B cell (primary cell): ENCODE data around the gene CCDC187. TPM values are rescaled to one million over a fixed set of nuclear protein-coding genes. Genes with fewer than 3 reads are reported as not detected.

ENCODE experiments used
- ATAC-seq: fragments of 200-7000 bp; cut with Tn5 transposase; one replicate; pipeline ENCODE4 v1.10.0; 2021; ENCODE audit warnings: low read depth, mild to moderate bottlenecking, moderate number of reproducible peaks, moderate library complexity
- CTCF ChIA-PET: fragments of 350-600 bp; sonication (Branson Sonifier 250); formaldehyde crosslinking; loops from one replicate; lab custom pipeline; 2021; ENCODE audit warnings: antibody characterized with exemption, inconsistent platforms; lab: Charles Lee
- POLR2A ChIA-PET: fragments of 350-600 bp; sonication (Branson Sonifier 250); formaldehyde crosslinking; loops from one replicate; lab custom pipeline; 2021; ENCODE audit warnings: antibody characterized with exemption; lab: Charles Lee
- DNase-seq: peaks from one replicate; pipeline ENCODE4 v3.0.0; 2013
- H2AFZ ChIP-seq: 2 replicates; pipeline ENCODE4 v1.6.1; 2012; ENCODE audit warnings: mild to moderate bottlenecking, low read depth, low read length; ENCODE audit not compliant: insufficient read depth, poor library complexity, severe bottlenecking
- H3K27ac ChIP-seq, 2 donors: 1 replicate in 1 of 2; 2 replicates in 1 of 2; pipeline ENCODE4 v1.5.1; 2012 to 2013; ENCODE audit warnings: low read length in 2 of 2, mild to moderate bottlenecking in 2 of 2, moderate library complexity in 1 of 2
- H3K27me3 ChIP-seq, 4 experiments: fragments of 200-600 bp in 1 of 4; sonication (generic) in 1 of 4; replicated peaks in 1 of 4; 1 replicate in 2 of 4; 2 replicates in 2 of 4; pipeline versions ENCODE4 v1.6.1 to v1.7.0; 2013 to 2016; ENCODE audit warnings: low read length in 3 of 4, mild to moderate bottlenecking in 2 of 4, mixed read lengths in 1 of 4, moderate library complexity in 1 of 4; ENCODE audit not compliant: insufficient read depth in 4 of 4, control insufficient read depth in 3 of 4; ENCODE audit errors: control extremely low read depth in 1 of 4
- H3K36me3 ChIP-seq, 2 experiments: replicated peaks in 1 of 2; 1 replicate in 1 of 2; 2 replicates in 1 of 2; pipeline versions ENCODE4 v1.6.1 to v1.7.1; 2013; ENCODE audit warnings: low read length in 1 of 2; ENCODE audit not compliant: insufficient read depth in 2 of 2, control insufficient read depth in 1 of 2; ENCODE audit errors: control extremely low read depth in 1 of 2, extremely low read depth in 1 of 2
- H3K4me1 ChIP-seq, 2 donors: fragments of 200-600 bp in 1 of 2; sonication (generic) in 1 of 2; 1 replicate in 1 of 2; 2 replicates in 1 of 2; pipeline versions ENCODE4 v1.5.1 to v1.6.1; 2013 to 2017; ENCODE audit warnings: low read length in 2 of 2; ENCODE audit not compliant: control insufficient read depth in 2 of 2, insufficient read depth in 2 of 2
- H3K4me2 ChIP-seq: replicated peaks from 2 replicates; pipeline ENCODE3; 2012; ENCODE audit warnings: mild to moderate bottlenecking, low read depth, low read length; ENCODE audit not compliant: poor library complexity, severe bottlenecking
- H3K4me3 ChIP-seq, 5 experiments: fragments of 200-600 bp in 1 of 5; sonication (generic) in 1 of 5; 1 replicate in 3 of 5; 2 replicates in 2 of 5; pipeline versions ENCODE4 v1.5.1 to v1.7.0; 2011 to 2016; ENCODE audit warnings: low read length in 4 of 5, mild to moderate bottlenecking in 4 of 5, low read depth in 2 of 5, control low read depth in 1 of 5, moderate library complexity in 1 of 5; ENCODE audit not compliant: insufficient read depth in 1 of 5; ENCODE audit errors: control extremely low read depth in 1 of 5, extremely low read depth in 1 of 5
- H3K79me2 ChIP-seq: fragments of 200-600 bp; sonication (generic); one replicate; pipeline ENCODE4 v1.6.0; 2016; ENCODE audit warnings: low read length; ENCODE audit not compliant: control insufficient read depth, insufficient read depth
- H3K9ac ChIP-seq: fragments of 200-600 bp; sonication (generic); 2 replicates; pipeline ENCODE4 v1.6.1; 2017; ENCODE audit warnings: mild to moderate bottlenecking, low read length, moderate library complexity
- H3K9me3 ChIP-seq, 3 donors: one replicate each; pipeline versions ENCODE4 v1.6.1 to v1.7.1; 2013; ENCODE audit warnings: low read length in 2 of 3; ENCODE audit not compliant: control insufficient read depth in 2 of 3, insufficient read depth in 1 of 3; ENCODE audit errors: control extremely low read depth in 1 of 3
- H4K20me1 ChIP-seq: 2 replicates; pipeline ENCODE4 v1.6.0; 2012; ENCODE audit warnings: mild to moderate bottlenecking, low read length; ENCODE audit not compliant: insufficient read depth, control insufficient read depth, poor library complexity, severe bottlenecking
- H3K27ac Mint-ChIP-seq: one replicate; pipeline ENCODE4 v1.8.0; 2021; ENCODE audit warnings: mixed read lengths
- H3K27me3 Mint-ChIP-seq: one replicate; pipeline ENCODE4 v1.8.0; 2021; ENCODE audit warnings: mixed read lengths
- H3K4me1 Mint-ChIP-seq: one replicate; pipeline ENCODE4 v1.8.0; 2021; ENCODE audit warnings: mixed read lengths
- H3K4me3 Mint-ChIP-seq: one replicate; pipeline ENCODE4 v1.8.0; 2021; ENCODE audit warnings: mixed read lengths
- H3K9me3 Mint-ChIP-seq: one replicate; pipeline ENCODE4 v1.8.0; 2022; ENCODE audit warnings: mixed read lengths; ENCODE audit not compliant: insufficient read depth
- CTCF ChIP-seq: fragments of 200-600 bp; IDR thresholded peaks from one replicate; pipeline ENCODE4 v1.8.0; 2022; ENCODE audit warnings: antibody characterized with exemption, mild to moderate bottlenecking
- EZH2 ChIP-seq: IDR thresholded peaks from 2 replicates; pipeline ENCODE4 v1.6.1; 2012; ENCODE audit warnings: borderline replicate concordance, low read depth, mild to moderate bottlenecking, moderate library complexity, low read length; ENCODE audit not compliant: insufficient read depth, poor library complexity, severe bottlenecking
- WGBS: methylation state at CpG from one replicate; pipeline ENCODE4 v1.1.5; 2013; ENCODE audit warnings: missing lambda C conversion rate; ENCODE audit not compliant: insufficient coverage; 5-methylcytosine and 5-hydroxymethylcytosine counted together
- intact Hi-C: fragments of 100-400 bp; cut with micrococcal nuclease; formaldehyde crosslinking; loops from one replicate; pipeline ENCODE4 v1.10.0; 2022
- polyA plus RNA-seq: library from polyadenylated mRNA; depleted of rRNA; stranded (reverse); fragments of >200 nt; gene quantifications from 2 replicates; pipeline ENCODE4 v1.2.3, GENCODE V29; 2012
- total RNA-seq, 2 donors: library from RNA; stranded (reverse); fragments of 120-200 nt in 1 of 2; gene quantifications; 1 replicate in 1 of 2; 2 replicates in 1 of 2; pipeline versions ENCODE4 v1.2.3 to v1.2.4, GENCODE V29; 2013 to 2022

The CCDC187 gene
- total and polyA plus RNA-seq, 2 donors (not counting 1 experiment from before 2014, with no cell fraction given) = 1.5 to 7.6 TPM

- Histone ChIP-seq H3K36me3 (peaks cover 2 to 92% of the 10 kb centered on the region in 2 experiments), H3K4me3 (no peak overlapping the region), H2AFZ (no peak overlapping the region), H3K79me2 (peaks cover 22% of the 10 kb centered on the region), H3K27me3 (no peaks in the 10 kb centered on the region), H4K20me1 (peaks cover 93% of the 10 kb centered on the region), H3K27ac (no peak overlapping the region), H3K4me2 (no peak overlapping the region), H3K4me1 (no peaks in the 10 kb centered on the region), H3K9me3 (peaks cover 0 to 3% (median 0%) of the 10 kb centered on the region in 3 donors), H3K9ac (no peak overlapping the region)
- CTCF ChIA-PET = no interaction called here
- no peaks in the 10 kb centered on the region for H3K27me3 Mint-ChIP-seq
- ATAC-seq (no peak), DNase-seq (no peak)
- TF ChIP-seq CTCF (no peak), EZH2 (no peak)
- POLR2A ChIA-PET = interaction anchor here (0.7 to 1.0 kb wide), 2 partner anchors 11 to 43 kb away, joined by 3 to 9 read pairs; no protein-coding TSS in a partner anchor
- 94% methylated on average over 25 of the region's 28 CpGs for WGBS
- H3K27ac Mint-ChIP-seq = no peak overlapping the region
- no peaks in the 10 kb centered on the region for H3K9me3 Mint-ChIP-seq
- intact Hi-C loops = no loop called here
- H3K4me3 Mint-ChIP-seq = no peak overlapping the region
- peaks cover 15% of the 10 kb centered on the region for H3K4me1 Mint-ChIP-seq
These were observed 91.4 kb downstream of the CCDC187 start for GRCh38 chr9:136212345-136212950.
